GM12878 (cell line): Measurements from ENCODE around the gene SESN3. TPM values are rescaled to one million over a fixed set of nuclear protein-coding genes. Genes with fewer than 3 reads are reported as not detected.
"Not testable (repeated sequence)": the region's sequence is repeated elsewhere in the genome, so short reads cannot be mapped to it uniquely, and the experiment has no call there.

Experiments used
- ATAC-seq: fragments of 200-7000 bp; cut with Tn5 transposase; 3 replicates; pipeline ENCODE4 v1.9.1; 2020; ENCODE audit warnings: mild to moderate bottlenecking, moderate library complexity
- BruUV-seq: library from RNA; stranded (reverse); fragments of 400-500 nt; replicated peaks from 2 replicates; lab custom pipeline; 2021; lab: Mats Ljungman, UMichigan
- CTCF ChIA-PET: fragments of 300-600 bp; sonication (Branson Sonifier 250); formaldehyde crosslinking; extraction: SDS; loops from one replicate; lab custom pipeline; 2021; ENCODE audit warnings: inconsistent platforms; lab: Yijun Ruan, JAX
- POLR2A ChIA-PET: fragments of 350-600 bp; formaldehyde crosslinking; extraction: SDS; loops from one replicate; lab custom pipeline; 2021; ENCODE audit warnings: inconsistent platforms; lab: Charles Lee
- RAD21 ChIA-PET: fragments of 300-600 bp; sonication (Branson Sonifier 250); formaldehyde crosslinking; loops from one replicate; lab custom pipeline; 2023; ENCODE audit warnings: antibody characterized with exemption; ENCODE audit not compliant: unreplicated experiment; lab: Charles Lee
- SMC1A ChIA-PET: fragments of 300-600 bp; sonication (Branson Sonifier 250); formaldehyde crosslinking; loops from one replicate; lab custom pipeline; 2023; ENCODE audit not compliant: unreplicated experiment, uncharacterized antibody; lab: Charles Lee
- DNase-seq: peaks from one replicate; pipeline ENCODE4 v3.0.0-alpha.2; 2011; ENCODE audit warnings: low read depth, low spot score
- FAIRE-seq: peaks from 3 replicates; lab custom pipeline; 2011; peaks lifted over from hg19 to GRCh38; lab: Jason Lieb, UNC
- H2AFZ ChIP-seq: 2 replicates; pipeline ENCODE4 v1.6.0; 2011; ENCODE audit warnings: low read depth, low read length, control low read depth; ENCODE audit not compliant: control insufficient read depth
- H3K27ac ChIP-seq: 2 replicates; pipeline ENCODE4 v1.5.1; 2011; ENCODE audit warnings: control low read depth; ENCODE audit not compliant: control insufficient read depth, insufficient read depth
- H3K27me3 ChIP-seq, 2 experiments: replicated peaks in 1 of 2; 2 replicates each; pipeline versions ENCODE4 v1.6.0 to v1.6.1; 2011; ENCODE audit warnings: low read length in 1 of 2; ENCODE audit not compliant: control insufficient read depth in 2 of 2, insufficient read depth in 2 of 2
- H3K36me3 ChIP-seq, 2 experiments: 2 replicates each; pipeline ENCODE4 v1.5.1; 2011; ENCODE audit warnings: low read length in 1 of 2; ENCODE audit not compliant: control insufficient read depth in 2 of 2, insufficient read depth in 2 of 2
- H3K4me1 ChIP-seq: 2 replicates; pipeline ENCODE4 v1.6.1; 2011; ENCODE audit warnings: mild to moderate bottlenecking, low read length, moderate library complexity, mixed read lengths; ENCODE audit not compliant: control insufficient read depth, insufficient read depth
- H3K4me2 ChIP-seq: 2 replicates; pipeline ENCODE4 v1.6.0; 2011; ENCODE audit warnings: control low read depth; ENCODE audit not compliant: control insufficient read depth, insufficient read depth
- H3K4me3 ChIP-seq: fragments of 200-600 bp; sonication (generic); 2 replicates; pipeline ENCODE4 v1.5.1; 2016
- H3K79me2 ChIP-seq: 2 replicates; pipeline ENCODE4 v1.6.0; 2011; ENCODE audit warnings: low read length; ENCODE audit not compliant: control insufficient read depth, insufficient read depth
- H3K9ac ChIP-seq: 2 replicates; pipeline ENCODE4 v1.8.0; 2011; ENCODE audit warnings: low read length, control low read depth, mixed read lengths; ENCODE audit not compliant: control insufficient read depth, insufficient read depth
- H3K9me3 ChIP-seq: replicated peaks from 3 replicates; pipeline ENCODE4 v1.5.1; 2011; ENCODE audit warnings: mild to moderate bottlenecking, low read length; ENCODE audit not compliant: control insufficient read depth, insufficient read depth
- H4K20me1 ChIP-seq: 2 replicates; pipeline ENCODE4 v1.6.0; 2011; ENCODE audit not compliant: control insufficient read depth, insufficient read depth
- FOXK2 ChIP-seq: fragments of 450-650 bp; IDR thresholded peaks from 2 replicates; pipeline ENCODE4 v1.6.1; 2017; ENCODE audit warnings: mild to moderate bottlenecking, moderate library complexity
- TARDBP ChIP-seq: IDR thresholded peaks from 2 replicates; pipeline ENCODE4 v1.6.1; 2016; ENCODE audit warnings: borderline replicate concordance
- WGBS: methylation state at CpG from one replicate; pipeline ENCODE4 v1.1.6; 2016; ENCODE audit warnings: low lambda C conversion rate; ENCODE audit not compliant: insufficient replicate concordance, insufficient coverage; ENCODE audit errors: missing lambda C conversion rate; 5-methylcytosine and 5-hydroxymethylcytosine counted together
- in situ Hi-C: fragments of 300-500 bp; cut with MboI; formaldehyde crosslinking; loops from 9 replicates; pipeline ENCODE4 v1.14.3; 2018; ENCODE audit warnings: mixed read lengths
- intact Hi-C: fragments of 100-400 bp; cut with micrococcal nuclease; formaldehyde crosslinking; loops from one replicate; pipeline ENCODE4 v1.14.2; 2022; ENCODE audit not compliant: unreplicated experiment
- polyA plus RNA-seq, 11 experiments: library from polyadenylated mRNA; depleted of rRNA in 4 of 11; unstranded in 6 of 11; stranded (reverse) in 5 of 11; fragments of >200 nt; fragmentation: Nextera tagmentation in 4 of 11; fragmentation: Illumina TruSeq in 1 of 11; extraction: Ambion mirVana in 4 of 11; extraction: Trizol in 1 of 11; gene quantifications; 1 replicate in 1 of 11; 2 replicates in 10 of 11; pipeline versions ENCODE4 v1.2.1 to v1.2.3, GENCODE V29; 2011 to 2016; ENCODE audit warnings: inconsistent platforms in 2 of 11, missing spikeins in 2 of 11, low read depth in 1 of 11
- total RNA-seq, 4 experiments: library from RNA; depleted of rRNA in 3 of 4; stranded (reverse); fragments of >200 nt in 3 of 4; fragmentation: Illumina TruSeq in 1 of 4; extraction: Trizol in 1 of 4; gene quantifications; 2 replicates each; pipeline versions ENCODE4 v1.2.1 to v1.2.3, GENCODE V29; 2013 to 2021

The SESN3 gene
- total and polyA plus RNA-seq, 10 of the 15 experiments (the other 5 are each of a cell fraction or from before 2014, with no cell fraction given) = 0.64 to 6.7 (median 3.0) TPM

GRCh38 chr11:95137299-95137698 is 93.7 kb downstream of the SESN3 start:
- DNase-seq (no peak), FAIRE-seq (no peak)
- RAD21 ChIA-PET = interaction anchor here (0.7 to 8.0 kb wide), 11 partner anchors 40 to 514 kb away, joined by 3 to 110 read pairs (median 4); partner anchors contain the start of genes CWC15, KDM4D and SRSF8
- no peak for TF ChIP-seq TARDBP
- no peak for TF ChIP-seq FOXK2
- TF ChIP-seq, all 136 proteins: peak for 0
- H3K9ac ChIP-seq = no peak overlapping the region
- 0 out of 4 replicates have a peak, but pooled peaks cover 0 to 2% of the 10 kb centered on the region in 2 experiments for H3K27me3 ChIP-seq
- ChIA-PET SMC1A (interaction anchor here (0.7 to 8.3 kb wide), 14 partner anchors 11 to 351 kb away, joined by 3 to 170 read pairs (median 6); partner anchors contain the start of genes ENDOD1 and SRSF8), POLR2A (interaction anchor here (0.8 to 1.7 kb wide), 3 partner anchors 53 to 69 kb away, joined by 3 to 4 read pairs (median 4); no protein-coding TSS in a partner anchor), CTCF (interaction anchor here (0.6 to 24.1 kb wide), 20 partner anchors 11 to 1326 kb away, joined by 3 to 459 read pairs (median 5); partner anchors contain the start of genes CWC15, KDM4D and SRSF8)
- no peak for ATAC-seq
- no peak overlapping the region for H3K4me3 ChIP-seq
- intact Hi-C loops = loop anchor here (5.0 kb wide), 1 partner anchor 515 kb away; no protein-coding TSS in a partner anchor
- in situ Hi-C loops = no loop called here
- no peak overlapping the region for H2AFZ ChIP-seq
- no TSS peak for BruUV-seq
- no peaks in the 10 kb centered on the region for H4K20me1 ChIP-seq
- H3K36me3 ChIP-seq = no peaks in the 10 kb centered on the region
- no peaks in the 10 kb centered on the region for H3K79me2 ChIP-seq
- no peak overlapping the region for H3K4me2 ChIP-seq
- H3K27ac ChIP-seq = no peak overlapping the region
- no peaks in the 10 kb centered on the region for H3K4me1 ChIP-seq
- H3K9me3 ChIP-seq = no peaks in the 10 kb centered on the region

DNA sequence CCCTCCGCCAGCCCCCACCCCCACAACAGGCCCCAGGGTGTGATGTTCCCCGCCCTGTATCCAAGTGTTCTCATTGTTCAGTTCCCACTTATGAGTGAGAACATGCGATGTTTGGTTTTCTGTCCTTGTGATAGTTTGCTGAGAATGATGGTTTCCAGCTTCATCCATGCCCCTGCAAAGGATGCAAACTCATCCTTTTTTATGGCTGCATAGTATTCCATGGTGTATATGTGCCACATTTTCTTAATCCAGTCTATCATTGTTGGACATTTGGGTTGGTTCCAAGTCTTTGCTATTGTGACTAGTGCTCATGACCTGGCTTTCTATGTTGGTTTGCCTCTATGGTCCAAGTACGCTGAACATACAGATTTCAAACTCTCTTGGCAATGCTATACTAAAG is 94.3 kb downstream of the SESN3 start:
- H3K27me3 ChIP-seq, ATAC-seq, H3K9ac ChIP-seq, H2AFZ ChIP-seq, H3K27ac ChIP-seq, H3K4me3 ChIP-seq, BruUV-seq, DNase-seq, H4K20me1 ChIP-seq, H3K4me1 ChIP-seq, H3K36me3 ChIP-seq, H3K9me3 ChIP-seq, H3K79me2 ChIP-seq, FAIRE-seq, in situ Hi-C loops, H3K4me2 ChIP-seq: not testable (repeated sequence)
- ChIA-PET SMC1A (interaction anchor here (1.2 to 8.3 kb wide), 9 partner anchors 12 to 167 kb away, joined by 3 to 170 read pairs (median 8); partner anchors contain the start of genes ENDOD1 and SRSF8), RAD21 (interaction anchor here (0.8 to 8.0 kb wide), 7 partner anchors 48 to 514 kb away, joined by 3 to 110 read pairs (median 4); partner anchors contain the start of genes CWC15, KDM4D and SRSF8), CTCF (interaction anchor here (0.8 to 24.1 kb wide), 15 partner anchors 11 to 514 kb away, joined by 3 to 459 read pairs (median 6); partner anchors contain the start of genes CWC15, KDM4D and SRSF8), POLR2A (interaction anchor here (0.7 to 1.7 kb wide), 3 partner anchors 34 to 64 kb away, joined by 3 to 4 read pairs (median 4); no protein-coding TSS in a partner anchor)
- intact Hi-C loops = loop anchor here (5.0 kb wide), 1 partner anchor 514 kb away; no protein-coding TSS in a partner anchor
- 85% methylated on average over 4 of the region's 4 CpGs for WGBS
